GM12892 (cell line): Measurements from ENCODE around the gene SPG7.

ENCODE experiments used
- DNase-seq: peaks from one replicate; pipeline ENCODE4 v3.0.0; 2011; ENCODE audit not compliant: insufficient read length
- FAIRE-seq: peaks from 2 replicates; lab custom pipeline; 2011; peaks lifted over from hg19 to GRCh38; lab: Jason Lieb, UNC
- POLR2A ChIP-seq: IDR thresholded peaks from 2 replicates; pipeline ENCODE4 v1.6.1; 2011; ENCODE audit warnings: low read depth, low read length, control low read depth
- POLR2AphosphoS5 ChIP-seq: IDR thresholded peaks from 2 replicates; pipeline ENCODE4 v1.6.1; 2011; ENCODE audit warnings: low read depth, low read length, control low read depth
- TAF1 ChIP-seq: IDR thresholded peaks from 2 replicates; pipeline ENCODE4 v1.6.1; 2011; ENCODE audit warnings: low read depth, mild to moderate bottlenecking, control low read depth, low read length, borderline replicate concordance

Gene SPG7

DNA sequence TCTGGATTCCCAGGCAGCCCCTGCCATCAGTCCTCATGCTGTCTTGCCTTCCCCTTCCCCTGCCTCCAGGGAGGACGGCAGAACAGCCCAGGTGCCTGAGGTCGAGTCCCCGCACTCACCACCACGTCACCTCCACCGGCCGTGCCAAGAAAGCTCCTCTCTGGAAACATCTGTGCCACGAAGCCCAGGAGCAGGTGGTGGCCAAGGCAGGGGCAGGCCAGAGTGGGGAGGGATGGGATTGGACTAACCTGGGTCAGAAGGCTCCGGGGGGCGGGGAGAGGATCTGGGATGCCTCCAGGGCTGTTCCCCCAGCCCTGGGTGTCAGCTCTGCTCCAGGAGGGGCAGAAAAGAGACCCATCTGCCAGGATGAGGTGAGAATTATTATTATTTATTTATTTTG lies 97.8 kb downstream of the SPG7 start:
- DNase-seq = no peak
- no peak for FAIRE-seq
- TF ChIP-seq POLR2AphosphoS5 (no peak), POLR2A (no peak), TAF1 (no peak)
